ENCODE measurements around the gene SEMA4D.

The SEMA4D gene

GRCh38 chr9:89370593-89370992 lies 127.3 kb downstream of the SEMA4D start:
- no peak for DNase-seq (ENCODE audit: low read depth in 2 of 2)

GRCh38 chr9:89368978-89369377 lies 128.9 kb downstream of the SEMA4D start:
- no peak for DNase-seq (ENCODE audit: low read depth in 2 of 2)

- no peak for DNase-seq (ENCODE audit: low read depth in 2 of 2)
Observed at GRCh38 chr9:89368550-89368949, 129.4 kb downstream of the SEMA4D start.

GRCh38 chr9:89367726-89368437 lies 130.0 kb downstream of the SEMA4D start:
- DNase-seq (ENCODE audit: low read depth in 2 of 2): no peak

- no peak for DNase-seq (ENCODE audit: low read depth in 2 of 2)
Observed at GRCh38 chr9:89367281-89367680, 130.6 kb downstream of the SEMA4D start.

- no peak for DNase-seq (ENCODE audit: low read depth in 2 of 2)
Observed at GRCh38 chr9:89366711-89367110, 131.2 kb downstream of the SEMA4D start.

- no peak for DNase-seq (ENCODE audit: low read depth in 2 of 2)
Observed at GRCh38 chr9:89365532-89365912, 132.4 kb downstream of the SEMA4D start.

- no peak for DNase-seq (ENCODE audit: low read depth in 2 of 2)
Observed at GRCh38 chr9:89364666-89365531, 133.0 kb downstream of the SEMA4D start.

GRCh38 chr9:89363921-89364665 lies 133.8 kb downstream of the SEMA4D start:
- DNase-seq (ENCODE audit: low read depth in 2 of 2): no peak

GRCh38 chr9:89363311-89363670 lies 134.6 kb downstream of the SEMA4D start:
- DNase-seq (ENCODE audit: low read depth in 2 of 2): no peak

GRCh38 chr9:89362647-89363310 lies 135.1 kb downstream of the SEMA4D start:
- DNase-seq (ENCODE audit: low read depth in 2 of 2): no peak

GRCh38 chr9:89361816-89362646 lies 135.9 kb downstream of the SEMA4D start:
- no peak for DNase-seq (ENCODE audit: low read depth in 2 of 2)

- no peak for DNase-seq (ENCODE audit: low read depth in 2 of 2)
Observed at GRCh38 chr9:89361031-89361430, 136.9 kb downstream of the SEMA4D start.

GRCh38 chr9:89360465-89360864 lies 137.4 kb downstream of the SEMA4D start:
- no peak for DNase-seq (ENCODE audit: low read depth in 2 of 2)

GRCh38 chr9:89359751-89360261 lies 138.1 kb downstream of the SEMA4D start:
- no peak for DNase-seq (ENCODE audit: low read depth in 2 of 2)

GRCh38 chr9:89358985-89359384 lies 138.9 kb downstream of the SEMA4D start:
- no peak for DNase-seq (ENCODE audit: low read depth in 2 of 2)

GRCh38 chr9:89358376-89358916 lies 139.5 kb downstream of the SEMA4D start:
- no peak for DNase-seq (ENCODE audit: low read depth in 2 of 2)

- DNase-seq (ENCODE audit: low read depth in 2 of 2): no peak
Observed at GRCh38 chr9:89357331-89358197, 140.3 kb downstream of the SEMA4D start.

GRCh38 chr9:89356782-89357181 lies 141.1 kb downstream of the SEMA4D start:
- no peak for DNase-seq (ENCODE audit: low read depth in 2 of 2)

- no peak for DNase-seq (ENCODE audit: low read depth in 2 of 2)
Observed at GRCh38 chr9:89354471-89354870, 143.4 kb downstream of the SEMA4D start.
